H1 (cell line): Measurements from ENCODE around the gene XPO5. TPM values are rescaled to one million over a fixed set of nuclear protein-coding genes. Genes with fewer than 3 reads are reported as not detected.

ENCODE experiments used
- EZH2 ChIP-seq: fragments of 200-600 bp; sonication (generic); IDR thresholded peaks from 2 replicates; pipeline ENCODE4 v1.7.1; 2012; ENCODE audit warnings: low read depth, mild to moderate bottlenecking, moderate library complexity, low read length, inconsistent platforms; ENCODE audit not compliant: severe bottlenecking
- JUN ChIP-seq: IDR thresholded peaks from 2 replicates; pipeline ENCODE4 v1.6.1; 2011; ENCODE audit warnings: low read depth, mild to moderate bottlenecking, improper control_type of control experiment, low read length
- polyA plus RNA-seq, 7 experiments: library from polyadenylated mRNA; depleted of rRNA in 3 of 7; stranded (reverse) in 5 of 7; unstranded in 2 of 7; fragments of >200 nt in 5 of 7; fragments of 200-250 nt in 2 of 7; gene quantifications; 1 replicate in 5 of 7; 2 replicates in 1 of 7; 4 replicates in 1 of 7; pipeline versions ENCODE4 v1.2.1 to v1.2.3, GENCODE V29; 2011 to 2013; ENCODE audit warnings: missing spikeins in 2 of 7, mixed read lengths in 2 of 7
- total RNA-seq: library from RNA; stranded (reverse); fragmentation: NEBNext Ultra II Directional; extraction: Animal tissue kit (Norgen Biotek cat#: 25700); gene quantifications from 2 replicates; pipeline ENCODE4 v1.2.1, GENCODE V29; 2021
- TF ChIP-seq, protein P1 (sequence below), 3 experiments: IDR thresholded peaks; 1 replicate in 2 of 3; 2 replicates in 1 of 3; pipeline versions ENCODE4 v1.5.1 to v1.6.1; 2011; ENCODE audit warnings: low read length in 3 of 3, mild to moderate bottlenecking in 3 of 3, inconsistent platforms in 2 of 3, low read depth in 1 of 3, moderate library complexity in 1 of 3; ENCODE audit not compliant: insufficient read depth in 1 of 3; ENCODE audit errors: control extremely low read depth in 1 of 3

XPO5 gene
- total and polyA plus RNA-seq, 2 of the 8 experiments (the other 6 are each of a cell fraction or from before 2014, with no cell fraction given) = 80.6 to 95.7 TPM

GRCh38 chr6:43517505-43518357 is 58.1 kb downstream of the XPO5 start (continued):
- TF ChIP-seq, protein P1, sequence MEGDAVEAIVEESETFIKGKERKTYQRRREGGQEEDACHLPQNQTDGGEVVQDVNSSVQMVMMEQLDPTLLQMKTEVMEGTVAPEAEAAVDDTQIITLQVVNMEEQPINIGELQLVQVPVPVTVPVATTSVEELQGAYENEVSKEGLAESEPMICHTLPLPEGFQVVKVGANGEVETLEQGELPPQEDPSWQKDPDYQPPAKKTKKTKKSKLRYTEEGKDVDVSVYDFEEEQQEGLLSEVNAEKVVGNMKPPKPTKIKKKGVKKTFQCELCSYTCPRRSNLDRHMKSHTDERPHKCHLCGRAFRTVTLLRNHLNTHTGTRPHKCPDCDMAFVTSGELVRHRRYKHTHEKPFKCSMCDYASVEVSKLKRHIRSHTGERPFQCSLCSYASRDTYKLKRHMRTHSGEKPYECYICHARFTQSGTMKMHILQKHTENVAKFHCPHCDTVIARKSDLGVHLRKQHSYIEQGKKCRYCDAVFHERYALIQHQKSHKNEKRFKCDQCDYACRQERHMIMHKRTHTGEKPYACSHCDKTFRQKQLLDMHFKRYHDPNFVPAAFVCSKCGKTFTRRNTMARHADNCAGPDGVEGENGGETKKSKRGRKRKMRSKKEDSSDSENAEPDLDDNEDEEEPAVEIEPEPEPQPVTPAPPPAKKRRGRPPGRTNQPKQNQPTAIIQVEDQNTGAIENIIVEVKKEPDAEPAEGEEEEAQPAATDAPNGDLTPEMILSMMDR (IDR thresholded peaks at IDR 0.05; ENCODE audit: control extremely low read depth in 1 of 3, insufficient read depth in 1 of 3, low read depth in 1 of 3, low read length in 3 of 3) = no peak
- TF ChIP-seq JUN (no peak), EZH2 (no peak)
